DND-41 (cell line): ENCODE results near the gene PAPPA2.

Experiments
- ATAC-seq: fragments of 200-7000 bp; cut with Tn5 transposase; 3 replicates; pipeline ENCODE4 v1.9.1; 2021; ENCODE audit warnings: low read depth; ENCODE audit not compliant: insufficient read depth
- DNase-seq: peaks from one replicate; pipeline ENCODE4 v3.0.0-alpha.2; 2020
- H2AFZ ChIP-seq: 2 replicates; pipeline ENCODE4 v1.6.0; 2012; ENCODE audit warnings: low read depth, low read length
- H3K27ac ChIP-seq: 2 replicates; pipeline ENCODE4 v1.5.1; 2012; ENCODE audit warnings: low read length, inconsistent platforms
- H3K27me3 ChIP-seq: fragments of 200-600 bp; sonication (generic); 2 replicates; pipeline ENCODE4 v1.6.0; 2012; ENCODE audit warnings: low read length, mild to moderate bottlenecking, inconsistent platforms; ENCODE audit not compliant: insufficient read depth, poor library complexity
- H3K36me3 ChIP-seq: 2 replicates; pipeline ENCODE4 v1.5.1; 2012; ENCODE audit warnings: low read length, inconsistent platforms; ENCODE audit not compliant: insufficient read depth
- H3K4me1 ChIP-seq: 2 replicates; pipeline ENCODE4 v1.5.1; 2012; ENCODE audit warnings: mild to moderate bottlenecking, low read length; ENCODE audit not compliant: insufficient read depth
- H3K4me2 ChIP-seq: 2 replicates; pipeline ENCODE4 v1.6.0; 2012; ENCODE audit warnings: mild to moderate bottlenecking, moderate library complexity, low read length, inconsistent platforms; ENCODE audit not compliant: insufficient read depth
- H3K4me3 ChIP-seq, 2 experiments: fragments of 200-600 bp in 1 of 2; shearing (Covaris generic) in 1 of 2; 2 replicates each; pipeline ENCODE4 v1.5.1; 2012 to 2016; ENCODE audit warnings: inconsistent platforms in 2 of 2, low read length in 2 of 2, mild to moderate bottlenecking in 2 of 2, low read depth in 1 of 2, moderate library complexity in 1 of 2
- H3K79me2 ChIP-seq: 2 replicates; pipeline ENCODE4 v1.6.0; 2012; ENCODE audit warnings: low read length, inconsistent platforms; ENCODE audit not compliant: insufficient read depth
- H3K9ac ChIP-seq: 2 replicates; pipeline ENCODE4 v1.6.0; 2012; ENCODE audit warnings: low read depth, mild to moderate bottlenecking, inconsistent platforms, low read length, moderate library complexity
- H3K9me3 ChIP-seq: 2 replicates; pipeline ENCODE4 v1.5.1; 2012; ENCODE audit warnings: low read length, moderate library complexity, mild to moderate bottlenecking, inconsistent platforms; ENCODE audit not compliant: insufficient read depth, severe bottlenecking
- H4K20me1 ChIP-seq: 2 replicates; pipeline ENCODE4 v1.6.0; 2012; ENCODE audit warnings: low read length; ENCODE audit not compliant: insufficient read depth
- EZH2 ChIP-seq: IDR thresholded peaks from 3 replicates; pipeline ENCODE4 v1.6.1; 2012; ENCODE audit warnings: borderline replicate concordance, low read depth, mild to moderate bottlenecking, moderate library complexity, low read length, inconsistent platforms; ENCODE audit not compliant: severe bottlenecking
- TF ChIP-seq, protein P1 (sequence below): IDR thresholded peaks from 2 replicates; pipeline ENCODE4 v1.5.1; 2012; ENCODE audit warnings: borderline replicate concordance, low read length, moderate library complexity, mild to moderate bottlenecking; ENCODE audit not compliant: poor library complexity, severe bottlenecking; ENCODE audit errors: extremely low read depth

Gene PAPPA2

GRCh38 chr1:176469450-176470010, 6.6 kb downstream of the PAPPA2 start:
- H3K9ac ChIP-seq: no peak overlapping the region
- TF ChIP-seq, protein P1, sequence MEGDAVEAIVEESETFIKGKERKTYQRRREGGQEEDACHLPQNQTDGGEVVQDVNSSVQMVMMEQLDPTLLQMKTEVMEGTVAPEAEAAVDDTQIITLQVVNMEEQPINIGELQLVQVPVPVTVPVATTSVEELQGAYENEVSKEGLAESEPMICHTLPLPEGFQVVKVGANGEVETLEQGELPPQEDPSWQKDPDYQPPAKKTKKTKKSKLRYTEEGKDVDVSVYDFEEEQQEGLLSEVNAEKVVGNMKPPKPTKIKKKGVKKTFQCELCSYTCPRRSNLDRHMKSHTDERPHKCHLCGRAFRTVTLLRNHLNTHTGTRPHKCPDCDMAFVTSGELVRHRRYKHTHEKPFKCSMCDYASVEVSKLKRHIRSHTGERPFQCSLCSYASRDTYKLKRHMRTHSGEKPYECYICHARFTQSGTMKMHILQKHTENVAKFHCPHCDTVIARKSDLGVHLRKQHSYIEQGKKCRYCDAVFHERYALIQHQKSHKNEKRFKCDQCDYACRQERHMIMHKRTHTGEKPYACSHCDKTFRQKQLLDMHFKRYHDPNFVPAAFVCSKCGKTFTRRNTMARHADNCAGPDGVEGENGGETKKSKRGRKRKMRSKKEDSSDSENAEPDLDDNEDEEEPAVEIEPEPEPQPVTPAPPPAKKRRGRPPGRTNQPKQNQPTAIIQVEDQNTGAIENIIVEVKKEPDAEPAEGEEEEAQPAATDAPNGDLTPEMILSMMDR: no peak
- no peak for TF ChIP-seq EZH2
- DNase-seq: no peak
- no peak overlapping the region for H3K4me3 ChIP-seq
- no peak overlapping the region for H3K27ac ChIP-seq
- H3K9me3 ChIP-seq: no peaks in the 10 kb centered on the region
- no peaks in the 10 kb centered on the region for H3K27me3 ChIP-seq
- no peaks in the 10 kb centered on the region for H4K20me1 ChIP-seq
- no peaks in the 10 kb centered on the region for H3K4me1 ChIP-seq
- H3K36me3 ChIP-seq: no peaks in the 10 kb centered on the region
- no peak overlapping the region for H3K4me2 ChIP-seq
- no peak for ATAC-seq
- no peak overlapping the region for H2AFZ ChIP-seq
- no peaks in the 10 kb centered on the region for H3K79me2 ChIP-seq

GRCh38 chr1:176471338-176472121, 8.6 kb downstream of the PAPPA2 start:
- TF ChIP-seq, protein P1: no peak
- no peak for TF ChIP-seq EZH2
- ATAC-seq (peak; percentile 55; the same call in 2 of the 3 replicates), DNase-seq (no peak)
- Histone ChIP-seq H3K9me3 (no peaks in the 10 kb centered on the region), H3K27ac (no peak overlapping the region), H3K4me1 (no peaks in the 10 kb centered on the region), H3K4me2 (no peak overlapping the region), H3K9ac (no peak overlapping the region), H3K79me2 (no peaks in the 10 kb centered on the region), H4K20me1 (no peaks in the 10 kb centered on the region), H3K36me3 (no peaks in the 10 kb centered on the region), H2AFZ (no peak overlapping the region), H3K4me3 (no peak overlapping the region), H3K27me3 (no peaks in the 10 kb centered on the region)

DNA sequence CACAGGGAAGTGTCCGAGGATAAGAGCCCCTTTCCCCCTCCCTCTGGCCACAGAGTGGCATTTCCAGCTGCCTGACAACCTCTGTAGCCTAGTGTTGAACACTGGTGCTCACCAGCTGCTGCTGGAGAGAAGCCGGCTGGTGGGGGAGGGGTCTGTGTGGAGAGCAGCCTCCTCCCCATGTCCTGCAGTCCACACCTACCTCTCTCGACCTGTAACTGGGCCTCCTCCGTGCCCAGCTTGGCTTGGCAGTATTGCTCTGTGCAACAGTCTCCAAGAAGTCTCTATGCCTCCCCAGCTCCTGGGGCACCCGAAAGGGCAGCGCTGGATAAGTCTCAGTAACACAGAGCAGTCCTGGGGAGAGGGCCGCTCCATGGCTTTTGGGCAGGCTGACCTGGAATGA, 17.0 kb downstream of the PAPPA2 start:
- H4K20me1 ChIP-seq: no peaks in the 10 kb centered on the region
- no peak for TF ChIP-seq EZH2
- TF ChIP-seq, protein P1: no peak
- no peaks in the 10 kb centered on the region for H3K9me3 ChIP-seq
- no peak overlapping the region for H3K9ac ChIP-seq
- no peaks in the 10 kb centered on the region for H3K4me1 ChIP-seq
- H3K27me3 ChIP-seq: no peaks in the 10 kb centered on the region
- no peaks in the 10 kb centered on the region for H3K79me2 ChIP-seq
- DNase-seq (no peak), ATAC-seq (no peak)
- H3K36me3 ChIP-seq: no peaks in the 10 kb centered on the region
- no peak overlapping the region for H3K4me3 ChIP-seq
- no peak overlapping the region for H2AFZ ChIP-seq
- H3K4me2 ChIP-seq: no peak overlapping the region
- no peak overlapping the region for H3K27ac ChIP-seq
